GM12865 (cell line): ENCODE data around the gene TNFRSF14.
"Not testable (repeated sequence)": the region's sequence is repeated elsewhere in the genome, so short reads cannot be mapped to it uniquely, and the experiment has no call there.

Source experiments
- DNase-seq: peaks from one replicate; pipeline ENCODE4 v3.0.0; 2010; ENCODE audit warnings: low read depth
- H3K4me3 ChIP-seq: 2 replicates; pipeline ENCODE4 v1.5.1; 2011; ENCODE audit warnings: mild to moderate bottlenecking, low read depth, low read length, control low read depth
- CTCF ChIP-seq: IDR thresholded peaks from 2 replicates; pipeline ENCODE4 v1.5.1; 2011; ENCODE audit warnings: low read length, control low read depth, low read depth, inconsistent platforms; ENCODE audit not compliant: insufficient read depth; ENCODE audit errors: missing control alignments

Gene TNFRSF14

GRCh38 chr1:2563205-2563604, 7.0 kb downstream of the TNFRSF14 start:
- no peak for DNase-seq
- no peak overlapping the region for H3K4me3 ChIP-seq
- no peak for TF ChIP-seq CTCF

- TF ChIP-seq CTCF = no peak
- DNase-seq = no peak
- H3K4me3 ChIP-seq = no peak overlapping the region
Observed at GRCh38 chr1:2564006-2564814, 8.0 kb downstream of the TNFRSF14 start.

- TF ChIP-seq CTCF = no peak
- DNase-seq = no peak
- no peak overlapping the region for H3K4me3 ChIP-seq
Observed at GRCh38 chr1:2564815-2565374, 8.7 kb downstream of the TNFRSF14 start.

GRCh38 chr1:2566101-2567045, 10.2 kb downstream of the TNFRSF14 start:
- DNase-seq = no peak
- TF ChIP-seq CTCF = no peak
- no peak overlapping the region for H3K4me3 ChIP-seq

- no peak for DNase-seq
- H3K4me3 ChIP-seq = no peak overlapping the region
- no peak for TF ChIP-seq CTCF
Observed at GRCh38 chr1:2567083-2567679, 11.0 kb downstream of the TNFRSF14 start.

- not testable (repeated sequence) for DNase-seq, H3K4me3 ChIP-seq
Observed at GRCh38 chr1:2568187-2568816, 12.1 kb downstream of the TNFRSF14 start.

- TF ChIP-seq CTCF = no peak
- H3K4me3 ChIP-seq = no peak overlapping the region
- no peak for DNase-seq
Observed at GRCh38 chr1:2569060-2569459, 12.9 kb downstream of the TNFRSF14 start.

- DNase-seq, H3K4me3 ChIP-seq: not testable (repeated sequence)
Observed at GRCh38 chr1:2569703-2570102, 13.5 kb downstream of the TNFRSF14 start.
